Mesendoderm (in vitro differentiated cells): ENCODE data around the gene CBFA2T2.

Experiments
- DNase-seq: peaks from one replicate; pipeline ENCODE4 v3.0.0; 2013
- H2AK5ac ChIP-seq: 2 replicates; pipeline ENCODE4 v1.6.1; 2013; ENCODE audit warnings: low read length, inconsistent platforms
- H2BK120ac ChIP-seq: 2 replicates; pipeline ENCODE4 v1.6.1; 2013; ENCODE audit warnings: low read depth, mild to moderate bottlenecking, low read length, moderate library complexity, mixed read lengths
- H2BK15ac ChIP-seq: replicated peaks from 2 replicates; pipeline ENCODE4 v1.6.1; 2013; ENCODE audit warnings: low read depth, mild to moderate bottlenecking, moderate library complexity
- H2BK5ac ChIP-seq: 2 replicates; pipeline ENCODE4 v1.6.1; 2013; ENCODE audit warnings: low read length, inconsistent platforms
- H3K18ac ChIP-seq: 2 replicates; pipeline ENCODE4 v1.6.1; 2013; ENCODE audit warnings: mild to moderate bottlenecking, low read length, mixed read lengths
- H3K23ac ChIP-seq: one replicate; pipeline ENCODE4 v1.6.1; 2013; ENCODE audit warnings: low read length
- H3K27ac ChIP-seq: 2 replicates; pipeline ENCODE4 v1.5.1; 2013; ENCODE audit warnings: low read depth, mild to moderate bottlenecking, inconsistent platforms, low read length, moderate library complexity
- H3K27me3 ChIP-seq: 2 replicates; pipeline ENCODE4 v1.6.1; 2013; ENCODE audit warnings: low read length, control low read depth, mild to moderate bottlenecking, inconsistent platforms; ENCODE audit not compliant: insufficient read depth, poor library complexity
- H3K36me3 ChIP-seq: 2 replicates; pipeline ENCODE4 v1.6.1; 2013; ENCODE audit warnings: low read length, inconsistent platforms; ENCODE audit not compliant: control insufficient read depth, insufficient read depth
- H3K4ac ChIP-seq: one replicate; pipeline ENCODE4 v1.6.1; 2013; ENCODE audit warnings: low read depth, mild to moderate bottlenecking, low read length, moderate library complexity
- H3K4me1 ChIP-seq: 2 replicates; pipeline ENCODE4 v1.6.1; 2013; ENCODE audit warnings: low read depth, low read length, inconsistent platforms; ENCODE audit not compliant: control insufficient read depth
- H3K4me2 ChIP-seq: 2 replicates; pipeline ENCODE4 v1.6.1; 2013; ENCODE audit warnings: low read length
- H3K4me3 ChIP-seq: 2 replicates; pipeline ENCODE4 v1.5.1; 2013; ENCODE audit warnings: mild to moderate bottlenecking, low read length
- H3K56ac ChIP-seq: one replicate; pipeline ENCODE4 v1.6.1; 2013; ENCODE audit warnings: low read length
- H3K79me1 ChIP-seq: 2 replicates; pipeline ENCODE4 v1.6.1; 2013; ENCODE audit warnings: low read length, inconsistent platforms
- H3K79me2 ChIP-seq: 2 replicates; pipeline ENCODE4 v1.6.1; 2013; ENCODE audit warnings: mild to moderate bottlenecking, low read length; ENCODE audit not compliant: control insufficient read depth, insufficient read depth
- H3K9ac ChIP-seq: 2 replicates; pipeline ENCODE4 v1.6.1; 2013; ENCODE audit warnings: low read length, inconsistent platforms
- H4K5ac ChIP-seq: one replicate; pipeline ENCODE4 v1.6.1; 2013; ENCODE audit warnings: low read length
- H4K8ac ChIP-seq: one replicate; pipeline ENCODE4 v1.6.1; 2013; ENCODE audit warnings: low read depth, mild to moderate bottlenecking, control low read depth, low read length, moderate library complexity
- WGBS: extraction: QIAGEN DNeasy Blood & Tissue Kit; methylation state at CpG from one replicate; pipeline ENCODE4 v1.1.7; 2013; ENCODE audit warnings: low lambda C conversion rate, missing lambda C conversion rate; ENCODE audit not compliant: insufficient coverage; ENCODE audit errors: extremely low coverage; 5-methylcytosine and 5-hydroxymethylcytosine counted together

Gene CBFA2T2

DNA sequence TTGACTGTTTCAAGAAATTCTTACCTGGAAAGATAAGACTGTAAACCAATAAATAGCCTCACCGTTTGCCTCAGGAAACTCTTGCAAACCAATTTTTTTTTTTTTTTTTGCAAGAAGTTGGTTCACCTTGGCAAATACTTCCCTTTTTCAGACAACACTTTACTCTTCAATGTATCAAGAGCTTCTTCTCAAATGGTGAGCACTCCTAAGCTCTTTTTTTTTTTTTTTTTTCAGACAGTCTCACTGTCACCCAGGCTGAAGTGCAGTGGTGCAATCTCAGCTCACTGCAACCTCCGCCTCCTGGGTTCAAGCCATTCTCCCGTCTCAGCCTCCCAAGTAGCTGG is 23.6 kb upstream of the CBFA2T2 start:
- H2BK15ac ChIP-seq = no peak overlapping the region
- H3K27ac ChIP-seq = no peak overlapping the region
- no peak overlapping the region for H3K9ac ChIP-seq
- H3K4me3 ChIP-seq = no peak overlapping the region
- H4K8ac ChIP-seq = no peak overlapping the region
- no peaks in the 10 kb centered on the region for H3K79me2 ChIP-seq
- H3K36me3 ChIP-seq = no peaks in the 10 kb centered on the region
- no peaks in the 10 kb centered on the region for H3K27me3 ChIP-seq
- no peak overlapping the region for H4K5ac ChIP-seq
- H3K18ac ChIP-seq = no peak overlapping the region
- no peak overlapping the region for H3K4me2 ChIP-seq
- H3K4ac ChIP-seq = no peak overlapping the region
- H2BK120ac ChIP-seq = no peak overlapping the region
- no peak overlapping the region for H2BK5ac ChIP-seq
- H3K4me1 ChIP-seq = no peaks in the 10 kb centered on the region
- H3K79me1 ChIP-seq = no peaks in the 10 kb centered on the region
- DNase-seq = no peak
- WGBS = no CpG with 5 or more reads among the region's 3 CpGs
- H3K23ac ChIP-seq = no peak overlapping the region
- H3K56ac ChIP-seq = no peak overlapping the region
- H2AK5ac ChIP-seq = no peak overlapping the region

DNA sequence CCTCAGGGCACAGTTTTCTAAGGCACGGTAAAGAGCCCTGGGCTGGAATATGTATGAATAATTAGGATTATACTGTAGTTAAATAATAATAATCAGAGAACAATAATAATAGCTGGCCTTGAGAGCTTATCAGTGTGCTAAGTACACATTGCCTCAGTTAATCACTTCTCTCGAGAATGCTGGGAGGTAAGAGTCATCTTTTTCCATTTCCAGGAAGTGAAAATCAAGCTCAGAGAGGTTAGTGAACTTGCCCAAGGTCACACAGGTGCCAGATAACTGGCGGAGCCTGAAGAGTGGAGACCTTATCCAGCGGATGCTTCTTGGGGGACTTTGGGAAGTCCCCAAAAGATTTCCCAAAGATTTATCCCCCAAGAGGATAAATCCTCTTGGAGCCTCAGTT is 19.4 kb upstream of the CBFA2T2 start:
- Histone ChIP-seq H3K4me1 (no peaks in the 10 kb centered on the region), H3K79me2 (no peaks in the 10 kb centered on the region), H2BK120ac (no peak overlapping the region), H4K5ac (no peak overlapping the region), H3K23ac (no peak overlapping the region), H3K4me3 (no peak overlapping the region), H3K18ac (no peak overlapping the region), H3K27ac (no peak overlapping the region), H3K36me3 (no peaks in the 10 kb centered on the region), H2BK15ac (no peak overlapping the region), H3K56ac (no peak overlapping the region), H2BK5ac (no peak overlapping the region), H3K79me1 (no peaks in the 10 kb centered on the region), H3K4me2 (no peak overlapping the region), H3K9ac (no peak overlapping the region), H2AK5ac (no peak overlapping the region), H4K8ac (no peak overlapping the region), H3K27me3 (no peaks in the 10 kb centered on the region), H3K4ac (no peak overlapping the region)
- no peak for DNase-seq
- no CpG with 5 or more reads among the region's 4 CpGs for WGBS

DNA sequence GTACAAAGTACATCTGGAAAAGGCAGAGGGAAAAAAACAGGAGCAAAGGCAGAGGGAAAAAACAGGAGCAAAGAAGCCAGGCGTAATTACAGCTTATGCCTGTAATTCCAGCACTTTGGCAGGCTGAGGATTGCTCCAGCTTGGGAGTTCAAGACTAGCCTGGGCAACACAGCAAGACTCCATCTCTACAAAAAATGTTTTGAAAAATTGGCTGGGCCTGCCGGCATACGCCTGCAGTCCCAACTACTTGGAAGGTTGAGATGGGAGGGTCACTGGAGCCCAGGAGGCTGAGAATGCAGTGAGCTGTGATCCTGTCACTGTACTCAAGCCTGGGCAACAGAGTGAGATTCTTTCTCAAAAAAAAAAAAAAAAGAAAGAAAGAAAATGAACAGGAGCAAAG is 19.0 kb upstream of the CBFA2T2 start:
- Histone ChIP-seq H3K4me3 (no peak overlapping the region), H3K79me2 (no peaks in the 10 kb centered on the region), H3K18ac (no peak overlapping the region), H3K27me3 (no peaks in the 10 kb centered on the region), H3K4me1 (no peaks in the 10 kb centered on the region), H3K27ac (no peak overlapping the region), H2BK5ac (no peak overlapping the region), H4K8ac (no peak overlapping the region), H4K5ac (no peak overlapping the region), H3K56ac (no peak overlapping the region), H3K36me3 (no peaks in the 10 kb centered on the region), H2BK120ac (no peak overlapping the region), H3K9ac (no peak overlapping the region), H3K4ac (no peak overlapping the region), H3K4me2 (no peak overlapping the region), H3K79me1 (no peaks in the 10 kb centered on the region), H2BK15ac (no peak overlapping the region), H3K23ac (no peak overlapping the region), H2AK5ac (no peak overlapping the region)
- WGBS = no CpG with 5 or more reads among the region's 3 CpGs
- DNase-seq = no peak

DNA sequence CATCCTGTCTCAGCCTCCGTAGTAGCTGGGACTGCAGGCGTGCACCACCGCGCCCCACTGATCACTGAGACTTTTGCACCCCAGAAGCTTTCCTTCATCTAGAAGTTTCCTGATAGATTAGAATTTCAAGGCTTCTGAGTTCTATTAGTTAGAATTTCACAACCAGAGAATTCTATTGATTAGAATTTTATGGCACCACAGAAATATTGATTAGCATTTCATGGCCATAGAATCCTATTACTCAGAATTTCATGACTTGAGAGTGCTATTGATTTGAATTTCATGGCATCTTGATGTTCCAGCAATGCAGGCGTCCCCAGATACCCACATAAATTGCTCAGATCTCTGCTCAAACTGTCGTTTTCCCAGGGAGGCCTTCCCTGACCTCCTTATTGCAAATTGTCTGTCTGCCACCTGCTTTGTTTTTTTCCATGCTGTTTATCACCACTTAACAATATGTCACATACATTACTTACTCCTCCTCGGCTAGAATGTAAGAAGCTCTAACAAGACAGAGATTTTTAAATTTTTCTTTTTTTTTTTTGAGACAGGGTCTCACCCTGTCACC is 16.9 kb upstream of the CBFA2T2 start:
- DNase-seq = no peak
- H2BK120ac ChIP-seq = no peak overlapping the region
- H3K27me3 ChIP-seq = no peaks in the 10 kb centered on the region
- no peak overlapping the region for H4K5ac ChIP-seq
- no peak overlapping the region for H3K18ac ChIP-seq
- H3K23ac ChIP-seq = no peak overlapping the region
- H3K79me2 ChIP-seq = no peaks in the 10 kb centered on the region
- H3K79me1 ChIP-seq = no peaks in the 10 kb centered on the region
- H3K56ac ChIP-seq = no peak overlapping the region
- no peak overlapping the region for H2BK15ac ChIP-seq
- no peak overlapping the region for H3K4me3 ChIP-seq
- H3K4ac ChIP-seq = no peak overlapping the region
- no peak overlapping the region for H2AK5ac ChIP-seq
- no CpG with 5 or more reads among the region's 7 CpGs for WGBS
- no peaks in the 10 kb centered on the region for H3K4me1 ChIP-seq
- H3K9ac ChIP-seq = no peak overlapping the region
- no peak overlapping the region for H4K8ac ChIP-seq
- H3K27ac ChIP-seq = no peak overlapping the region
- no peak overlapping the region for H2BK5ac ChIP-seq
- no peak overlapping the region for H3K4me2 ChIP-seq
- no peaks in the 10 kb centered on the region for H3K36me3 ChIP-seq

DNA sequence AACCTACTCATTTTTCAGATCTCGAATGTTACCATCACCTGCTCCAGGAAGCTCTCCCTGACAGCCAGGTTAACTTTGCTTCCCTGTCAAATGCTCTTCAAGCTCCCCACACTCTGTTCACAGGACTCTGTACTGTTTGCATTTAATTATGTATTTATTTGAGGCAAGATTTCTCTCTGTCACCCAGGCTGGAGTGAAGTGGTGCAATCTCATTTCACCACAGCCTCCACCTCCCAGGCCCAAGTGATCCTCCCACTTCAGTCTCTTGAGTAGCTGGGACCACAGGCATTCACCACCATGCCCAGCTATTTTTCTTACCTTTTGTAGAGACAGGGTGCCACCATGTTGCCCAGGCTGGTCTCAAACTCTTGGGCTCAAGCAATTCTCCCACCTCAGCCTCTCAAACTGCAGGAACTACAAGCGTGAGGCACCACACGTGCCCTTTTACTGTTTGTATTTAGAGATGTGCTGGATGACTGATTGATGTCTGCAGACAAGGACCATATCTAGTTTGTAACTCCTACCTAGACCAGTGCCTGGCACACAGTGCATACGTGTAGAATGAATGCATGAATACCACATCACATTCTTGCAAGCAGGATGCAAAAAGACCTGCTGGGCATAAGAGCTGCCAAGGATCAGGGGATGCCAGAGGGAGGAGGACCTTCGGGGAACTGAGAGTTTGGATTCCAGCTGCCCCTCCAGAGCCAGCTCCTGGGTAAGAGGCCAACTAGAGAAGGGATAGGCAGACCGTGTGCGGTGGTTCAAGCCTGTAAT is 15.6 kb upstream of the CBFA2T2 start:
- H3K4me1 ChIP-seq = no peaks in the 10 kb centered on the region
- no peak overlapping the region for H3K4ac ChIP-seq
- no peaks in the 10 kb centered on the region for H3K27me3 ChIP-seq
- no peak overlapping the region for H2BK15ac ChIP-seq
- no peak overlapping the region for H3K23ac ChIP-seq
- H3K27ac ChIP-seq = no peak overlapping the region
- no peak overlapping the region for H3K9ac ChIP-seq
- H3K36me3 ChIP-seq = no peaks in the 10 kb centered on the region
- H2BK120ac ChIP-seq = no peak overlapping the region
- H4K5ac ChIP-seq = no peak overlapping the region
- no peak overlapping the region for H4K8ac ChIP-seq
- no peak overlapping the region for H3K4me3 ChIP-seq
- H3K18ac ChIP-seq = no peak overlapping the region
- no peak overlapping the region for H2AK5ac ChIP-seq
- H3K79me1 ChIP-seq = no peaks in the 10 kb centered on the region
- DNase-seq = no peak
- H3K4me2 ChIP-seq = no peak overlapping the region
- no CpG with 5 or more reads among the region's 7 CpGs for WGBS
- no peak overlapping the region for H2BK5ac ChIP-seq
- H3K56ac ChIP-seq = no peak overlapping the region
- no peaks in the 10 kb centered on the region for H3K79me2 ChIP-seq

DNA sequence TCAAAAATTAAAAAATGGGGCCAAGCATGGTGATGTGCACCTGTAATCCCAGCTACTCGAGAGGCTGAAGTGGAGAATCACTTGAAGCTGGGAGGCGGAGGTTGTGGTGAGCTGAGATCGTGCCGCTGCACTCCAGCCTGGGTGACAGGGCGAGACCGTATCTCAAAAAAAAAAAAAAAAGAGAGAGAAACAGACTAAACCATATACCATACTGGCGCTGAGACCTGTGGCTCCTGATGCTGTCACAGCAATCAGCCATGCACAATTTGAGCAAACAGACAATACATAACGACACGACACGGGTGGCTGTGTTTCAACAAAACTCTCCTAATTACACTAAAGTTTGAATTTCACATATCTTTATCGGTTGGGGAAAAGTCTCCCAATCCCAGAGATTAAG is 14.9 kb upstream of the CBFA2T2 start:
- Histone ChIP-seq H3K56ac (no peak overlapping the region), H3K27me3 (no peaks in the 10 kb centered on the region), H3K9ac (no peak overlapping the region), H3K27ac (no peak overlapping the region), H3K23ac (no peak overlapping the region), H2AK5ac (no peak overlapping the region), H3K4ac (no peak overlapping the region), H3K79me1 (no peaks in the 10 kb centered on the region), H4K8ac (no peak overlapping the region), H3K18ac (no peak overlapping the region), H2BK5ac (no peak overlapping the region), H3K4me3 (no peak overlapping the region), H3K4me1 (no peaks in the 10 kb centered on the region), H4K5ac (no peak overlapping the region), H2BK15ac (no peak overlapping the region), H3K4me2 (no peak overlapping the region), H2BK120ac (no peak overlapping the region), H3K36me3 (no peaks in the 10 kb centered on the region), H3K79me2 (no peaks in the 10 kb centered on the region)
- no peak for DNase-seq
- WGBS = no CpG with 5 or more reads among the region's 11 CpGs
